OCI-M2 (cell line): ENCODE data around the gene CACNB4.

Experiments used
- DNase-seq: peaks from one replicate; lab custom pipeline; 2025; ENCODE audit not compliant: unreplicated experiment; lab: John Stamatoyannopoulos, UW

The CACNB4 gene

GRCh38 chr2:152089238-152089637, 9.6 kb downstream of the CACNB4 start:
- DNase-seq, result no peak

GRCh38 chr2:152088006-152088405, 10.8 kb downstream of the CACNB4 start:
- no peak for DNase-seq

- no peak for DNase-seq
Measured at GRCh38 chr2:152086231-152086630, 12.6 kb downstream of the CACNB4 start.

- no peak for DNase-seq
Measured at GRCh38 chr2:152084076-152084475, 14.8 kb downstream of the CACNB4 start.

- no peak for DNase-seq
Measured at GRCh38 chr2:152083202-152083875, 15.5 kb downstream of the CACNB4 start.

GRCh38 chr2:152078662-152079061, 20.2 kb downstream of the CACNB4 start:
- DNase-seq, result no peak

GRCh38 chr2:152078023-152078422, 20.8 kb downstream of the CACNB4 start:
- DNase-seq, result no peak

- DNase-seq, result no peak
Measured at GRCh38 chr2:152075461-152076050, 23.3 kb downstream of the CACNB4 start.

GRCh38 chr2:152072011-152072410, 26.8 kb downstream of the CACNB4 start:
- DNase-seq, result no peak

- no peak for DNase-seq
Measured at GRCh38 chr2:152071518-152071917, 27.3 kb downstream of the CACNB4 start.

- no peak for DNase-seq
Measured at GRCh38 chr2:152071092-152071491, 27.8 kb downstream of the CACNB4 start.

GRCh38 chr2:152068226-152068625, 30.6 kb downstream of the CACNB4 start:
- DNase-seq, result no peak

- DNase-seq, result no peak
Measured at GRCh38 chr2:152067823-152068222, 31.0 kb downstream of the CACNB4 start.

- no peak for DNase-seq
Measured at GRCh38 chr2:152065945-152066344, 32.9 kb downstream of the CACNB4 start.

- DNase-seq, result no peak
Measured at GRCh38 chr2:152064001-152064400, 34.8 kb downstream of the CACNB4 start.

GRCh38 chr2:152063325-152063924, 35.4 kb downstream of the CACNB4 start:
- no peak for DNase-seq

- no peak for DNase-seq
Measured at GRCh38 chr2:152062125-152063091, 36.4 kb downstream of the CACNB4 start.

- no peak for DNase-seq
Measured at GRCh38 chr2:152061383-152061782, 37.5 kb downstream of the CACNB4 start.

GRCh38 chr2:152058655-152059054, 40.2 kb downstream of the CACNB4 start:
- DNase-seq, result no peak

GRCh38 chr2:152056418-152056817, 42.4 kb downstream of the CACNB4 start:
- DNase-seq, result no peak

- DNase-seq, result no peak
Measured at GRCh38 chr2:152055366-152056108, 43.3 kb downstream of the CACNB4 start.
